CD14-positive monocyte (primary cell): ENCODE data around the gene FCN3. TPM values are rescaled to one million over a fixed set of nuclear protein-coding genes. Genes with fewer than 3 reads are reported as not detected.

Experiments
- DNase-seq, 3 donors: peaks; one replicate each; pipeline ENCODE4 v3.0.0-alpha.2; 2011 to 2022
- H2AFZ ChIP-seq: 2 replicates; pipeline ENCODE4 v1.6.0; 2012; ENCODE audit warnings: mild to moderate bottlenecking, low read depth, low read length, inconsistent platforms; ENCODE audit not compliant: insufficient read depth, poor library complexity, severe bottlenecking
- H3K27ac ChIP-seq, 2 donors: 1 replicate in 1 of 2; 2 replicates in 1 of 2; pipeline ENCODE4 v1.5.1; 2012 to 2013; ENCODE audit warnings: low read length in 2 of 2, control low read depth in 1 of 2, inconsistent platforms in 1 of 2, low read depth in 1 of 2, mild to moderate bottlenecking in 1 of 2
- H3K27me3 ChIP-seq, 2 donors: one replicate each; pipeline versions ENCODE4 v1.6.0 to v1.6.1; 2011 to 2013; ENCODE audit warnings: low read length in 2 of 2; ENCODE audit not compliant: control insufficient read depth in 2 of 2, insufficient read depth in 2 of 2
- H3K36me3 ChIP-seq, 2 donors: replicated peaks in 1 of 2; 1 replicate in 1 of 2; 2 replicates in 1 of 2; pipeline versions ENCODE4 v1.5.1 to v1.6.1; 2012 to 2013; ENCODE audit warnings: low read length in 2 of 2, control low read depth in 1 of 2, inconsistent platforms in 1 of 2, mild to moderate bottlenecking in 1 of 2; ENCODE audit not compliant: insufficient read depth in 2 of 2, control insufficient read depth in 1 of 2
- H3K4me1 ChIP-seq, 2 donors: 1 replicate in 1 of 2; 2 replicates in 1 of 2; pipeline versions ENCODE4 v1.5.1 to v1.6.1; 2012 to 2013; ENCODE audit warnings: low read length in 2 of 2, control low read depth in 1 of 2, inconsistent platforms in 1 of 2, mild to moderate bottlenecking in 1 of 2, moderate library complexity in 1 of 2; ENCODE audit not compliant: insufficient read depth in 2 of 2, control insufficient read depth in 1 of 2
- H3K4me2 ChIP-seq: replicated peaks from 2 replicates; pipeline ENCODE3; 2012; ENCODE audit warnings: low read length, moderate library complexity, mild to moderate bottlenecking; ENCODE audit not compliant: poor library complexity, severe bottlenecking; ENCODE audit errors: extremely low read depth
- H3K4me3 ChIP-seq, 3 experiments: fragments of 200-600 bp in 1 of 3; sonication (generic) in 1 of 3; replicated peaks in 1 of 3; 1 replicate in 2 of 3; 2 replicates in 1 of 3; pipeline ENCODE4 v1.5.1; 2011 to 2013; ENCODE audit warnings: low read length in 3 of 3, mild to moderate bottlenecking in 3 of 3, control low read depth in 2 of 3, low read depth in 2 of 3, inconsistent platforms in 1 of 3, moderate library complexity in 1 of 3
- H3K79me2 ChIP-seq: 2 replicates; pipeline ENCODE4 v1.6.0; 2012; ENCODE audit warnings: mild to moderate bottlenecking, control low read depth, inconsistent platforms, low read length, moderate library complexity; ENCODE audit not compliant: insufficient read depth
- H3K9ac ChIP-seq: 2 replicates; pipeline ENCODE4 v1.6.0; 2017; ENCODE audit warnings: low read length, mild to moderate bottlenecking; ENCODE audit not compliant: insufficient read depth, poor library complexity, severe bottlenecking
- H3K9me3 ChIP-seq, 2 donors: replicated peaks in 1 of 2; 1 replicate in 1 of 2; 2 replicates in 1 of 2; pipeline versions ENCODE4 v1.5.1 to v1.6.1; 2012 to 2013; ENCODE audit warnings: low read length in 2 of 2, control low read depth in 1 of 2; ENCODE audit not compliant: control insufficient read depth in 1 of 2, insufficient read depth in 1 of 2
- H4K20me1 ChIP-seq: 2 replicates; pipeline ENCODE4 v1.6.0; 2012; ENCODE audit warnings: mild to moderate bottlenecking, low read length, control low read depth, moderate library complexity; ENCODE audit not compliant: insufficient read depth
- H3K27ac Mint-ChIP-seq, 7 donors: one replicate each; pipeline ENCODE4 v1.8.0; 2020; ENCODE audit warnings: mild to moderate bottlenecking in 7 of 7, mixed read lengths in 7 of 7, moderate library complexity in 6 of 7, inconsistent platforms in 2 of 7
- H3K27me3 Mint-ChIP-seq, 3 donors: one replicate each; pipeline ENCODE4 v1.8.0; 2021 to 2022; ENCODE audit warnings: low read depth in 3 of 3, mild to moderate bottlenecking in 3 of 3, mixed read lengths in 3 of 3, moderate library complexity in 3 of 3, inconsistent platforms in 1 of 3
- H3K36me3 Mint-ChIP-seq, 2 donors: one replicate each; pipeline ENCODE4 v1.8.0; 2020; ENCODE audit warnings: mixed read lengths in 2 of 2, inconsistent platforms in 1 of 2, mild to moderate bottlenecking in 1 of 2
- H3K4me1 Mint-ChIP-seq: one replicate; pipeline ENCODE4 v1.8.0; 2020; ENCODE audit warnings: mild to moderate bottlenecking, mixed read lengths
- H3K4me3 Mint-ChIP-seq, 2 donors: one replicate each; pipeline ENCODE4 v1.8.0; 2020; ENCODE audit warnings: mild to moderate bottlenecking in 2 of 2, mixed read lengths in 2 of 2, moderate library complexity in 1 of 2
- H3K9me3 Mint-ChIP-seq, 7 donors: one replicate each; pipeline ENCODE4 v1.8.0; 2020 to 2022; ENCODE audit warnings: mixed read lengths in 7 of 7, mild to moderate bottlenecking in 6 of 7, moderate library complexity in 6 of 7, inconsistent platforms in 2 of 7
- WGBS: methylation state at CpG from one replicate; pipeline ENCODE4 v1.1.5; 2013; ENCODE audit warnings: missing lambda C conversion rate; ENCODE audit not compliant: insufficient coverage; 5-methylcytosine and 5-hydroxymethylcytosine counted together
- intact Hi-C, 2 donors: fragments of 100-400 bp; cut with micrococcal nuclease; formaldehyde crosslinking; loops; one replicate each; pipeline versions ENCODE4 v1.15.0 to v1.15.1; 2023
- polyA plus RNA-seq, 3 donors: library from polyadenylated mRNA; depleted of rRNA in 1 of 3; unstranded in 2 of 3; stranded (reverse) in 1 of 3; fragments of 300-500 nt in 2 of 3; fragments of >200 nt in 1 of 3; fragmentation: Illumina TruSeq in 2 of 3; gene quantifications; 1 replicate in 2 of 3; 2 replicates in 1 of 3; pipeline ENCODE4 v1.2.3, GENCODE V29; 2012 to 2021
- TF ChIP-seq, protein P1 (sequence below): fragments of 200-600 bp; IDR thresholded peaks from one replicate; pipeline ENCODE4 v1.8.0; 2022; ENCODE audit warnings: antibody characterized with exemption, mild to moderate bottlenecking

The FCN3 gene
- polyA plus RNA-seq, 3 donors = not detected

DNA sequence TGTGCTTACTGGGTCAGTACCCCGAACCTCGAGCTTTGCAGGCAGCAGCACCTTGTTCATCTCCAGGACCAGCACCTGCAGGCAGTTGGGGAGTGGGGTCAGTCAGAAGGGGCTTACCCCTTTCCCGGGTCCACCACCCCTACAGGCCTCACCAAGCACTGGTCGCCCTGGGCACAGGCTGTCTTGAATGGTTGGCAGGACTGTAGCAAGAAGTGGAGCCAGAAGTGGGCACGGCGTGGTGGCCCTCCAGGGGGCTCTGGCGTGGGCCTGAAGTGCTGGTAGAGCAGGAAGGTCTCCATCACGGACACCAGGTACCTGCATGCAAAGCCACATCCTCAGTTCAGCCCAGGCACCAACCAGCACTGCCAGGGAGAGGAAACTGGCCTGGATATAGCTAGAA is 13.1 kb downstream of the FCN3 start:
- H3K36me3 Mint-ChIP-seq = peaks cover 22 to 65% of the 10 kb centered on the region in 2 donors
- Histone ChIP-seq H3K4me1 (peaks cover 35 to 51% of the 10 kb centered on the region in 2 donors), H3K27me3 (peaks cover 0 to 20% of the 10 kb centered on the region in 2 donors), H3K9ac (no peak overlapping the region), H3K79me2 (no peaks in the 10 kb centered on the region), H3K9me3 (no peaks in the 10 kb centered on the region), H3K36me3 (peaks cover 0 to 22% of the 10 kb centered on the region in 2 donors), H3K4me2 (no peak overlapping the region), H3K4me3 (no peak overlapping the region), H2AFZ (no peak overlapping the region), H3K27ac (no peak overlapping the region), H4K20me1 (peaks cover 20% of the 10 kb centered on the region)
- no peak overlapping the region for H3K4me3 Mint-ChIP-seq
- H3K27ac Mint-ChIP-seq = no peak overlapping the region
- H3K4me1 Mint-ChIP-seq = peaks cover 45% of the 10 kb centered on the region
- H3K9me3 Mint-ChIP-seq = peaks cover 0 to 2% (median 0%) of the 10 kb centered on the region in 7 donors
- WGBS = 90% methylated on average over 4 of the region's 8 CpGs
- TF ChIP-seq, protein P1, sequence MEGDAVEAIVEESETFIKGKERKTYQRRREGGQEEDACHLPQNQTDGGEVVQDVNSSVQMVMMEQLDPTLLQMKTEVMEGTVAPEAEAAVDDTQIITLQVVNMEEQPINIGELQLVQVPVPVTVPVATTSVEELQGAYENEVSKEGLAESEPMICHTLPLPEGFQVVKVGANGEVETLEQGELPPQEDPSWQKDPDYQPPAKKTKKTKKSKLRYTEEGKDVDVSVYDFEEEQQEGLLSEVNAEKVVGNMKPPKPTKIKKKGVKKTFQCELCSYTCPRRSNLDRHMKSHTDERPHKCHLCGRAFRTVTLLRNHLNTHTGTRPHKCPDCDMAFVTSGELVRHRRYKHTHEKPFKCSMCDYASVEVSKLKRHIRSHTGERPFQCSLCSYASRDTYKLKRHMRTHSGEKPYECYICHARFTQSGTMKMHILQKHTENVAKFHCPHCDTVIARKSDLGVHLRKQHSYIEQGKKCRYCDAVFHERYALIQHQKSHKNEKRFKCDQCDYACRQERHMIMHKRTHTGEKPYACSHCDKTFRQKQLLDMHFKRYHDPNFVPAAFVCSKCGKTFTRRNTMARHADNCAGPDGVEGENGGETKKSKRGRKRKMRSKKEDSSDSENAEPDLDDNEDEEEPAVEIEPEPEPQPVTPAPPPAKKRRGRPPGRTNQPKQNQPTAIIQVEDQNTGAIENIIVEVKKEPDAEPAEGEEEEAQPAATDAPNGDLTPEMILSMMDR = no peak
- intact Hi-C loops = no loop called here
- DNase-seq = no peak
- peaks cover 16 to 35% (median 32%) of the 10 kb centered on the region in 3 donors for H3K27me3 Mint-ChIP-seq

DNA sequence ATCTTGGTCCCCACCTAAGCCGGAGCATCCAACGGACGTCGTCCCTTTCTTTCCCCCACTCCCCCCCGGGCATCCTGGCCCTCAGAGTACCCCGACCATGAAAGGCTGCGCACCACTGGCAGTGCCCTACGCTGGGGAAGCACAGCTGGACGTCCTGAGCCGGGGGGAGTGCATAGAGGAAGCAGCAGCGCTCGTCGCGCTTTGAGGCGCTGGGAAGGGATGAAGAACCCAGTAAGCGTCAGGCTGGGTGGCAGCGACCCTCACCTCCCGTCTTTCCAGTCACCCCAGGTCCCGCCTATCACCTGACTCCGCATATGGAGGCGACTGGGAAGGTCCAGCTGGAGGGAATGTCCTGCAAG is 13.6 kb downstream of the FCN3 start:
- H3K4me3 ChIP-seq = peak overlapping the region in 2 of 3 experiments; percentile 28 to 76
- Mint-ChIP-seq H3K27me3 (peaks cover 16 to 35% (median 32%) of the 10 kb centered on the region in 3 donors), H3K27ac (no peak overlapping the region), H3K4me3 (peak overlapping the region; percentile 74 to 91), H3K9me3 (peaks cover 0 to 2% (median 0%) of the 10 kb centered on the region in 7 donors), H3K36me3 (peaks cover 22 to 70% of the 10 kb centered on the region in 2 donors), H3K4me1 (peaks cover 45% of the 10 kb centered on the region)
- TF ChIP-seq, protein P1 = no peak
- intact Hi-C loops = no loop called here
- H3K36me3 ChIP-seq = peaks cover 0 to 28% of the 10 kb centered on the region in 2 donors
- H3K4me2 ChIP-seq = peak overlapping the region; percentile 79
- 67% methylated on average over 16 of the region's 21 CpGs for WGBS
- peak overlapping the region; percentile 40 for H3K9ac ChIP-seq
- peaks cover 20% of the 10 kb centered on the region for H4K20me1 ChIP-seq
- H3K4me1 ChIP-seq = peaks cover 34 to 50% of the 10 kb centered on the region in 2 donors
- H3K79me2 ChIP-seq = no peaks in the 10 kb centered on the region
- H3K27me3 ChIP-seq = peaks cover 0 to 20% of the 10 kb centered on the region in 2 donors
- no peaks in the 10 kb centered on the region for H3K9me3 ChIP-seq
- H2AFZ ChIP-seq = peak overlapping the region; percentile 78
- no peak for DNase-seq
- no peak overlapping the region for H3K27ac ChIP-seq
